HL-60 (cell line): ENCODE data around the gene MARCHF5.

Experiments used
- DNase-seq, 2 experiments: peaks; one replicate each; pipeline ENCODE4 v3.0.0-alpha.2; 2010 to 2020; ENCODE audit warnings: low read depth in 1 of 2, low spot score in 1 of 2
- H3K27ac ChIP-seq: fragments of 250-450 bp; sonication (Bioruptor Pico); replicated peaks from 2 replicates; pipeline ENCODE4 v1.5.1; 2020; ENCODE audit warnings: mild to moderate bottlenecking, moderate library complexity
- H3K27me3 ChIP-seq: fragments of 250-450 bp; sonication (Bioruptor Pico); 2 replicates; pipeline ENCODE4 v1.5.1; 2021; ENCODE audit warnings: mild to moderate bottlenecking, moderate library complexity; ENCODE audit not compliant: insufficient read depth, poor library complexity, severe bottlenecking
- H3K4me3 ChIP-seq: replicated peaks from 2 replicates; pipeline ENCODE4 v1.5.1; 2011; ENCODE audit warnings: mild to moderate bottlenecking, control low read depth, low read length; ENCODE audit not compliant: insufficient read depth
- CTCF ChIP-seq: IDR thresholded peaks from one replicate; pipeline ENCODE4 v1.5.1; 2011; ENCODE audit warnings: low read length, control low read depth, inconsistent platforms; ENCODE audit not compliant: insufficient read depth
- GABPA ChIP-seq: IDR thresholded peaks from 2 replicates; pipeline ENCODE4 v1.6.1; 2012; ENCODE audit warnings: low read depth
- POLR2AphosphoS5 ChIP-seq: IDR thresholded peaks from 2 replicates; pipeline ENCODE4 v1.6.1; 2012; ENCODE audit warnings: low read depth
- REST ChIP-seq: IDR thresholded peaks from 2 replicates; pipeline ENCODE4 v1.6.1; 2012; ENCODE audit warnings: low read depth; ENCODE audit not compliant: insufficient replicate concordance
- SPI1 ChIP-seq: IDR thresholded peaks from 2 replicates; pipeline ENCODE4 v1.6.1; 2012; ENCODE audit warnings: low read depth, mild to moderate bottlenecking, borderline replicate concordance
- long read RNA-seq: library from polyadenylated mRNA; unstranded; transcript quantifications from one replicate; pipeline ENCODE4 v2.0.0, GENCODE V29; 2020

MARCHF5 gene
- long read RNA-seq, transcript MARCH5-201 (6 exons, 3,926 nt) = major isoform, 153 of 222 reads
- long read RNA-seq, partial matches to known transcripts = 36 of 222 reads
- long read RNA-seq, other reads (novel, unspliced or antisense) = 33 of 222 reads

GRCh38 chr10:92290837-92291615 lies at the start of gene MARCHF5, which contains the start of gene CPEB3:
MARCHF5 (plus strand) TSS chr10:92291167; CDS start chr10:92291495, 328 bp downstream.
CPEB3 (minus strand) TSS chr10:92291078; CDS start chr10:92240350, 50,728 bp downstream.
- H3K27ac ChIP-seq = peak within 1 kb of the TSS; percentile 79
- peak; percentile 55 for TF ChIP-seq GABPA
- TF ChIP-seq SPI1 = no peak
- peak within 1 kb of the TSS; percentile 98 for H3K4me3 ChIP-seq
- peak; percentile 88 to 95 for DNase-seq
- no peaks in the 10 kb centered on the region for H3K27me3 ChIP-seq

GRCh38 chr10:92241501-92241900 lies 49.5 kb upstream of the MARCHF5 start:
- no peak for TF ChIP-seq REST
- no peak for TF ChIP-seq GABPA
- TF ChIP-seq POLR2AphosphoS5 = no peak
- TF ChIP-seq CTCF = no peak
- no peak for TF ChIP-seq SPI1
- H3K27me3 ChIP-seq = no peaks in the 10 kb centered on the region
- peak overlapping the region; percentile 80 for H3K27ac ChIP-seq
- no peak overlapping the region; the same call in 1 of the 2 replicates for H3K4me3 ChIP-seq
- no peak for DNase-seq

- Histone ChIP-seq H3K27ac (no peak overlapping the region), H3K4me3 (no peak overlapping the region)
Observed at GRCh38 chr10:92242380-92242779, 48.6 kb upstream of the MARCHF5 start.

More at GRCh38 chr10:92242380-92242779, 48.6 kb upstream of the MARCHF5 start:
- no peak for DNase-seq
- no peaks in the 10 kb centered on the region for H3K27me3 ChIP-seq
- TF ChIP-seq GABPA (no peak), CTCF (no peak), REST (no peak), SPI1 (no peak), POLR2AphosphoS5 (no peak)
